ENCODE results near the gene VWA3A. TPM values are rescaled to one million over a fixed set of nuclear protein-coding genes. Genes with fewer than 3 reads are reported as not detected.

VWA3A gene, protein sequence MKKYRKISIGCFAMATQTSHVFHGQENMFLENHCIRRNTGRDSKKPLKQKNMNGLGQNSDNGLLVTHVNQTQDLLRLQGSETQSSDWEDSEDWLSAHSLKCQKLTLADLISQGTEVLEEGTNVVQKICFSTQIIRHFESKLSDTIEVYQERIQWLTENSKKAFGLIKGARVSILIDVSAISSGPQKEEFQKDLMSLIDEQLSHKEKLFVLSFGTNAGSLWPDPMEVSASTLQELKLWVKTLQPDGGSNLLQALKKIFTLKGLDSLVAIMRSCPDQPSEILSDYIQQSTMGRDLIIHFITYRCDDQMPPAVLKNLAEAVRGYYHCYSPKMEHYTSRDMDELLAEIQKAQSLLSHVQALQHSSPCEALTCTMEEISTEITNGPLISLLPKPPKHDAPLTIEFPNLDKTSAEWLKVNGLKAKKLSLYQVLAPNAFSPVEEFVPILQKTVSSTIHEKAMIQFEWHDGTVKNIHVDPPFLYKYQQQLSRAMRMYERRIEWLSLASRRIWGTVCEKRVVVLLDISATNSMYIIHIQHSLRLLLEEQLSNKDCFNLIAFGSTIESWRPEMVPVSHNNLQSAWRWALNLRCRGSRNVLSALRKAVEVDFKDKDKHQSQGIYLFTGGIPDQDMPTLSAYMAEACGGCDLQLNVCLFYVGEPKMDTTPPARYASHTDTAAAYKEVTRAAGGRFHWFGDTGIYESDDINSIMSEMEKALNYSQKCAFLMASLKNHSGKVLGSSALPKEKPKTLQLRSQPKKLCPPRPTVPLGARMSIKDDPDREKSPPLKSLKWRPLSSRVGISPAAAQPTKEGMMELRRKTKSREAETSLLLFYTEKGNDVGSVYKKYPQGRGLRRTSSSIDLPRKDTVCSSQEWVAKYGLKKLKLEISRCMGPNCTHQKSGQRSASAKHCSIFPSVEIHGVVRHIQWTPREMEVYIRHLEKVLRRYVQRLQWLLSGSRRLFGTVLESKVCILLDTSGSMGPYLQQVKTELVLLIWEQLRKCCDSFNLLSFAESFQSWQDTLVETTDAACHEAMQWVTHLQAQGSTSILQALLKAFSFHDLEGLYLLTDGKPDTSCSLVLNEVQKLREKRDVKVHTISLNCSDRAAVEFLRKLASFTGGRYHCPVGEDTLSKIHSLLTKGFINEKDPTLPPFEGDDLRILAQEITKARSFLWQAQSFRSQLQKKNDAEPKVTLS
- 1.6 TPM for total RNA-seq

DNA sequence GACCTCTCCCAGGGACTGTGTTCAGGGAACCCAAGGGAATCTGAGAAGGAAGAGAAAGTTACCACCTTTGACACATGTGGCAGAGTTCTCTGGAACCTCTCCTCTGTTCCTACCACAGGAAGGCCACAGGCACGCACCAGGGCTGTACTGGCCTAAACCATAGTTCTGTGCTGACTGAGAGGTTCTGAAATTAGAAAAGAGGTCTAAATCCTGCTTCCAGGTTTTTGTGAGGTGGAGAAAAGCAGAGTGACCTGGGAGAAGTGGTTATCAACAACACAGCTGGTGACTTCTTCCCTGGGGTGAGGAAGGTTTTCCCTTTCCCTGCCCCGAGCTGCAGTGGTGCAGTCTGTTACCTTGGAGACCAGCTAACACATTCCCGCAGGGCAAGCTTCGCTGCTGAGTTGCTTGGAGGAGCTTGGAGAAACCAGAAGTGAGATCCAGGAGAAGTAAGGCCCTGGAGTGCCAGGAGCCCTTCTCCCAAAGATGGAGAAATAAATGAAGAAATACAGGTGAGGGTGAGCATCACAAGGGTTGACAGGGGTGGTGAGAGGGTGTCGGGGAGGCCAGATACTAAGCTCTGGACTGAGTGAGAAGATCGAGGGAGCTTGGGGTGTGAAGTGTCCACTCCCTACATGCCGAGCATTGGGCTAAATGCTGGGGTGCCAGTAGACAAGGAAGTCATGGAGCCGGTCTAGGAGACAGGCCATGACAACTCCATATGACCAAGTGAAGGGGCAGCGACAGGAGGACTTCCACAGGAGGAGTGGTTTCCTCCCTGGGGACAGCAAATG, at the start of gene VWA3A:
TSS of gene VWA3A (plus strand) at position 399 of the 791 bp plus-strand sequence. CDS start at position 496, 97 bp downstream.

DNA sequence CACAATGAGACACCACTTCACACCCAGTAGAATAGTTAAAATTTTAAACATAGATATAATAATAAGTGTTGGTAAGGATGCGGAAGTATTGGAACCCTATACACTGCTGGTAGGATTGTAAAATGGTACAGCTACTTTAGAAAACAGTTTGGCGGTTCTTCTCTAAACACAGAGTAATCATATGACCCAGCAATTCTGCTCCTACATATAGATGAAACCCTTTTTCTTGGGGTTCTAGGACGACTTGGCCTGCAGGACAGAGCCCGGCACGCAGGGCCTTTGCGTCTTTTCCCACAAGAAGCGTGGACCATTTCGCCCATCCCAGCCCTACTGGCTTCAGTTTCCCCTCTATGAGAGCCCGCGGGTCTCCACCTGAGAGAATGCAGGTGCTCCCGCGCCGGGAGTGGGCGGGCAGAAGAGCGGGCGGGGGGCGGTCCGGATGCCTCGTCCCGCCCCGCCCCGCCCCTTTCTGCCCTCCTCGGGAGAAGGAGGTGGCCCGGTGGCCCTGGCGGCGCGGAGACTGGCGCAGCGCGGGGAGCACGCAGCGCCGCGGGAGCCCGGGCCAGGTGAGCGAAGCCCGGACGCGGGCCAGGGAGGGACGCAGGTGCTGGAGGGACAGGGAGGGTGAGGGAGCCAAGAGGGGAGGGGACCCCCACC, 69.8 kb downstream of the VWA3A start, which contains the start of gene SDR42E2:
TSS of gene SDR42E2 (plus strand) at position 508 of the 657 bp plus-strand sequence. CDS start 3,077 bp downstream, outside the sequence.

DNA sequence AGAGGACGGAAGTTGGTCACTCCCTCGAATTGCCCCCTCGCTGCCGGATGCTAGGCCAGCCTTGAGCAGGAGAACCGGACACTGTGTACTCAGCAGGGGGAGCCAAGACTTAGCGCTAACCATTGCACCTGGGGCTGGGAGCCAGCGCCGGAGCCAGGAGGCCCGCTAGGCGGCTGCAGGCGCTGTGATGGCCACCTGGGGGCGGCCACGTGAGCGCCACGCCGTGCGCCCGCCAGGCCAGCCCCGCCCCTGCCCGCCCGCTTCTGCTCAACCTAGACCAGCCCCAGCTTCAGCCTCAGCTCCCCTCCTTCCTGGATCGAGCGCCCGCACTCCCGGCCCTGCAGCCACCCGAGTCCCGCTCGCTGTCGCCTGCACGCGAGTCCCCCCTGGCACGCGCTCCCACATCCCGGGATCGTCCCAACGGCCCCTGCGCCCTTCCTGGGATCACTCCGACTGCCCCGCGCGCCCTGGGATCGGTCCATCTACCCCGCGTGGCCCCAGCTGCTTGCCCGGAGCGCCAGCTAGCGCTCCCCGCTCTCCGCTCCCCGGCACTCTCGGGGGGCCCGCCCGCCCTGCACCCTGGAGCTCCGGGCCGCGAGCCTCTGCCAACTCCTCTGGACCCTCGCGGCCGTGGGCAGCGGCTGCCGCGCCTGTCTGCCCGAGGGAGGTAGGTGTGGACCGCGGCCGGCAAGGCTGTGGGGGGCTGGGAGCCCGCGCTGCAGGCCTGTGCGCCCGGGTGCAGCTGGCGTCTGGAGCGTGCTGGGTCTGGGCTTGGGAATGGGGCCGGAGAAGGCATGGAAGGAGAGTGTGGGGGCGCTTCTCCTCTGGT, 113.9 kb downstream of the VWA3A start, which contains the start of gene EEF2K:
TSS of gene EEF2K (plus strand) at position 266 of the 829 bp plus-strand sequence. CDS start 19,452 bp downstream, outside the sequence.

Other genes starting within 250 kb of the VWA3A start
- 103 TPM for gene NPIPB4, start 234.8 kb upstream of the VWA3A start, total RNA-seq
- gene UQCRC2, start 139.2 kb upstream of the VWA3A start, total RNA-seq, result 199 TPM
- not detected for gene PDZD9, start 91.4 kb upstream of the VWA3A start, total RNA-seq
- gene MOSMO, start 84.4 kb upstream of the VWA3A start, total RNA-seq, result 17.9 TPM
- gene SDR42E2, start 70.0 kb downstream of the VWA3A start, total RNA-seq, result 0.18 TPM
- gene EEF2K, start 113.7 kb downstream of the VWA3A start, total RNA-seq, result 37.8 TPM
- gene POLR3E, start 204.9 kb downstream of the VWA3A start, total RNA-seq, result 48.3 TPM

All from metanephros (tissue), 1 donor.